Astrocyte of the spinal cord (primary cell): ENCODE results near the gene TPPP.

Experiments used
- DNase-seq: peaks from one replicate; pipeline ENCODE4 v3.0.0; 2011; ENCODE audit warnings: low read depth, low spot score
- H3K4me3 ChIP-seq: 2 replicates; pipeline ENCODE4 v1.5.1; 2011; ENCODE audit warnings: low read depth, mild to moderate bottlenecking, low read length, moderate library complexity
- in situ Hi-C: cut with HindIII; loops from 2 replicates; pipeline ENCODE4 v1.10.0; 2017; ENCODE audit warnings: low sequenced_read_pairs
- TF ChIP-seq, protein P1 (sequence below): IDR thresholded peaks from 2 replicates; pipeline ENCODE4 v1.5.1; 2012; ENCODE audit warnings: low read depth, mild to moderate bottlenecking, low read length, inconsistent platforms

Gene TPPP

DNA sequence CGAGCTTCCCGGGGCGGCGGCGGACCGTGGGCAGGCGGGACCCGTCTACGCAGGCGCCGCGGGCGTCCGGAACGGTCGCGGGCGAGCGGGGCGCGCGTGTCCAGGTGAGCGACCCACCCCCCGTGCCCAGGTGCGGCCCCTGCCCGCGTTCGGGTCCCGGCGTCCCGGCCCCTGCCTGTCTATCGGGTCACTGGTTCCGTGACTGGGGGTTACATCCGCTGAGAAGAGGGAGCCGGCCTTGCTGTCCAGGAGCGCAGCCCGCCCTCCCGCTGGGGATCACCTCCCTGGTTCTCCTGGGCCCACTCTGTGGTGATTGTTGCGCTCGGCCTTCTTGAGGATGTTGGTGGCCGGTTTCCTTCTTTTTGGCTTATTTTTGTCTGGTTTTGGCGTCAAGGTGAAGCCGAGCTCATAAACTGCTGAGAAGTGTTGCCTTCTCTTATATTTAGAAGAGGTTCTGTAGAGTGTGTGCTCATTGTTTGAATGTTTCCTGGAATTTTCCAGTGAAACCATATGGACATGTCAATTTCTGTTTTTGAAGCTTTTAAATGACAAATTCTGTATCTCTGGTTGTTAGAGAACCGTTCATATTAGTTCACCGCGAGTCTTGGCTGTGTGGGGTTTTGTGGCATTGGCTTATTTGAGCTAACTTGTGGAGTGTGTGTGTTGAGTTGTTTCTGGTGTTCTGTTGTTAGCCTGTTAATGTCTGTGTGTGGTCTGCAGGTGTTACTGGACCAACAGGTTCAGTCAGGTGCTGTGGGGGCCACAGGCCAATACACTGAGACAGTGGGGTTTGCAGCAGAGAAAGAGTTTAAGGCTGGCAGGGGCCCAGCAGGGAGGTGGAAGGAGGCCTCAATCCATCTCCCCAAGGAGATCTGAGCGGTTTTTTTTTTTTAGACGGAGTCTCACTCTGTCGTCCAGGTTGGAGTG lies 80.4 kb downstream of the TPPP start:
- peak; percentile 4 for DNase-seq
- TF ChIP-seq, protein P1, sequence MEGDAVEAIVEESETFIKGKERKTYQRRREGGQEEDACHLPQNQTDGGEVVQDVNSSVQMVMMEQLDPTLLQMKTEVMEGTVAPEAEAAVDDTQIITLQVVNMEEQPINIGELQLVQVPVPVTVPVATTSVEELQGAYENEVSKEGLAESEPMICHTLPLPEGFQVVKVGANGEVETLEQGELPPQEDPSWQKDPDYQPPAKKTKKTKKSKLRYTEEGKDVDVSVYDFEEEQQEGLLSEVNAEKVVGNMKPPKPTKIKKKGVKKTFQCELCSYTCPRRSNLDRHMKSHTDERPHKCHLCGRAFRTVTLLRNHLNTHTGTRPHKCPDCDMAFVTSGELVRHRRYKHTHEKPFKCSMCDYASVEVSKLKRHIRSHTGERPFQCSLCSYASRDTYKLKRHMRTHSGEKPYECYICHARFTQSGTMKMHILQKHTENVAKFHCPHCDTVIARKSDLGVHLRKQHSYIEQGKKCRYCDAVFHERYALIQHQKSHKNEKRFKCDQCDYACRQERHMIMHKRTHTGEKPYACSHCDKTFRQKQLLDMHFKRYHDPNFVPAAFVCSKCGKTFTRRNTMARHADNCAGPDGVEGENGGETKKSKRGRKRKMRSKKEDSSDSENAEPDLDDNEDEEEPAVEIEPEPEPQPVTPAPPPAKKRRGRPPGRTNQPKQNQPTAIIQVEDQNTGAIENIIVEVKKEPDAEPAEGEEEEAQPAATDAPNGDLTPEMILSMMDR = no peak
- in situ Hi-C loops = no loop called here
- H3K4me3 ChIP-seq = peak overlapping the region; percentile 73

DNA sequence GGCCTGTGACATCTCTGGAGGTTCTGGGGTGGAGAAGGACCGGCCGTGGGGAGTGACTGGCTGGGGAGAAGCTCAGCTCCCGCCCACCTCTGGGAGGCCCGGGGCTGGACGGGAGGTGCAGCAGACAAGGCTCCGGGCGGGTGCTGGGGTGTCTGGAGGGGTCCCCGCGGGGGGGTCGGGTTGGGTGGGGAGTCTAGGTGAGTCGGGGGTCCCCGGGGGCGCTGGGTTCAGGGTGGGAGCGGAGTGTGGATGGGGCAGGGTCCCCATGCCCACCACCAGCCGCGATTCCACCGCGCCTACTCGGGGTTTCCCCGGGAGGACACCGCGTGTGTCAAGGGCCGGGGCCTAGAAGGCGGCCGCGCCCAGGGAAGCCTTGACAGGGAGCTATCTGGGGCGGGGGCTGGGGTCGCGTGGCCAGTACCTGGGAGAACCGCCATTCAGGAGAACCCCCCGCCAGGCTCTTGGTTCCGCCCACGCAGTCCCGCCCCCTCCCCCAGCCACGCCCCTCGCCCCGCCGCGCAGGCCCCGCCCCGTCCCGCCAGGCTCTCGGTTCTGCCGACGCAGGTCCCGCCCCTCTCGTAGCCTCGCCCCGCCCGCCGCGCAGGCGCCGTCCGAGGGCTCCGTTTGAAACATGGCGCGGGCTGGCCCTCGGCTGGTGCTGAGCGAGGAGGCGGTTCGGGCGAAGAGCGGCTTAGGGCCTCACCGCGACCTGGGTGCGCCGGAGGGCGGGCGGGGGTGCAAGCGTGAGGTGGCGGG lies 81.2 kb downstream of the TPPP start, which contains the start of gene CEP72:
Gene CEP72, plus strand, starts transcription at position 610 of the 756 bp plus-strand sequence. Its CDS starts 22 bp downstream, at position 632.
- in situ Hi-C loops = no loop called here
- DNase-seq = peak; percentile 84
- peak within 1 kb of the TSS; percentile 73 for H3K4me3 ChIP-seq
- TF ChIP-seq, protein P1 = no peak

DNA sequence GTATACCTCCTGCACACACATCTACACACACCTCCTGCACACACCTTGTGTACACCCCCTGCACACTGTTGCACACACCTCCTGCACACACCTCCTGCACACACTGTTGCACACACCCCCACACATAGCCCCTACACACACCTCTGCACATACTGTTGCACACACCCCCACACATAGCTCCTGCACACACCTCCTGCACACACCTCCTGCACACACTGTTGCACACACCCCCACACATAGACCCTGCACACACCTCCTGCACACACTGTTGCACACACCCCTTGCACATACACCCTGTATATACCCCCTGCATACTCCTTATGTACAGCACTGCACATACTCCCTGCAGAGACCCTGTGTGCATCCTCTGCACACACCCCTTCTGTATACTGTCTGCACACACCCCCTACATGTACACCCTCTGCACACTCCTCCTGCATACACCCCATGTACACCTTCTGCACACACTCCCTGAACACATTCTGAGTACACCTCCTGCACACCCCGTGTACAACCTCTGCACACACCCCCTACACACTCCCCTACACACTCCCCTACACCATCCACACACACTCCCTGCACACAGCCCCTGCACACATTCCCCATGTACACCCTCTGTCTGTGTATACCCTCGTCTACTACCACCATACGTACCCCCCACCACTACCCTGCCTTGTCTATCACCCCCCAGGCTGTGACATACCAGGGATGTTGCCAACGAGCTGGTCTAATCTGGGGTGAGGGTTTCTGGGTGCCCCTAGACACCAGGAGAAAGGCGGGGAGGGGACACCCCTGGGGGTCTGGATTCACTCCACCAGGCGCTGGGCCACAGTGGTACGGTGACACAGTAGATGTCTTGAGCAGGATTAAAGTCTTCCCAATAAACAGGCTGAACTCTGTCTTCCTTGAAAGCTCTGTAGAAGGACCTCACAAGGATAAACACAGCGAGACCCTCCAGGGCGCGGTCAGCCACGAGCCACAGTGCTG lies 82.1 kb downstream of the TPPP start:
- in situ Hi-C loops = no loop called here
- H3K4me3 ChIP-seq = peak overlapping the region; percentile 73
- TF ChIP-seq, protein P1 = no peak
- DNase-seq = no peak

DNA sequence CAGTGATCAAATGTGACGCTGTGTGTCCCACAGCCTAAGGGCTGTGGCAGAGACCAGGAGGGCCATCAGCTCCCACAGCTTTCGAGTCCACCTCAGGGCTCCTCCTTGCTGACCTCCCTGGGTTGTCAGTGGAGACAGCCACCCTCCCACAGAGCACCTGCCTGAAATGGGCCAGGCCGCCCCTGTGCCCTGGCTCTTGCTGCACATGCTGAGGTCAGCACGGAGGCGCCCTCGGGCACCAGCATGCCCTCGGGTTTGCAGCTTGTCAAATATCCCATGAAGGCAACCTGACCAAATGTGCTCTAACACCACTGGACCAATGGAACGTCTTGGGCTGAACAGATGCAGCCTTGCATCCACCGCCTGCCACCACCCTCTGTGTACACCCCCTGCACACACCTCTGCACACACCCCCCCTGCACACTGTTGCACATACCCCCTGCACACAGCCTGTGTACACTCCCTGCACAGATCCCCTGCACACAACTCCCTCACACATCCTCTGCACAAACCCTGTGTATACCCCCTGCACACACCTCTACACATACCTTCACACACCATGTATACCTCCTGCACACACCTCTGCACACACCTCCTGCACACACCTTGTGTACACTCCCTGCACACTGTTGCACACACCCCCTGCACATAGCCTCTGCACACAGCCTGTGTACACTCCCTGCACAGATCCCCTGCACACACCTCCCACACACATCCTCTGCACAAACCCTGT lies 83.0 kb downstream of the TPPP start:
- in situ Hi-C loops = no loop called here
- no peak overlapping the region for H3K4me3 ChIP-seq
- TF ChIP-seq, protein P1 = no peak
- DNase-seq = no peak
